ENCODE measurements around the gene ASTN2.

ASTN2 gene

GRCh38 chr9:117156144-117156688, 258.6 kb downstream of the ASTN2 start:
- DNase-seq: no peak

GRCh38 chr9:117153021-117153420, 261.8 kb downstream of the ASTN2 start:
- DNase-seq: no peak

- DNase-seq: no peak
Observed at GRCh38 chr9:117151716-117152115, 263.1 kb downstream of the ASTN2 start.

- DNase-seq: no peak
Observed at GRCh38 chr9:117149996-117150395, 264.9 kb downstream of the ASTN2 start.

GRCh38 chr9:117145811-117146490, 268.9 kb downstream of the ASTN2 start:
- DNase-seq: no peak

- no peak for DNase-seq
Observed at GRCh38 chr9:117145081-117145480, 269.8 kb downstream of the ASTN2 start.

- DNase-seq: no peak
Observed at GRCh38 chr9:117138231-117138630, 276.6 kb downstream of the ASTN2 start.

- no peak for DNase-seq
Observed at GRCh38 chr9:117136461-117136860, 278.4 kb downstream of the ASTN2 start.

- no peak for DNase-seq
Observed at GRCh38 chr9:117135501-117136098, 279.3 kb downstream of the ASTN2 start.

- DNase-seq: no peak
Observed at GRCh38 chr9:117134826-117135500, 279.9 kb downstream of the ASTN2 start.

GRCh38 chr9:117126871-117127270, 288.0 kb downstream of the ASTN2 start:
- no peak for DNase-seq

GRCh38 chr9:117125531-117125930, 289.3 kb downstream of the ASTN2 start:
- no peak for DNase-seq

GRCh38 chr9:117123729-117124128, 291.1 kb downstream of the ASTN2 start:
- no peak for DNase-seq

GRCh38 chr9:117122953-117123352, 291.9 kb downstream of the ASTN2 start:
- DNase-seq: no peak

- DNase-seq: no peak
Observed at GRCh38 chr9:117122102-117122501, 292.8 kb downstream of the ASTN2 start.

- DNase-seq: no peak
Observed at GRCh38 chr9:117121316-117121715, 293.5 kb downstream of the ASTN2 start.

- DNase-seq: no peak
Observed at GRCh38 chr9:117120061-117120460, 294.8 kb downstream of the ASTN2 start.

- no peak for DNase-seq
Observed at GRCh38 chr9:117116084-117116483, 298.8 kb downstream of the ASTN2 start.

GRCh38 chr9:117114768-117115167, 300.1 kb downstream of the ASTN2 start:
- no peak for DNase-seq

- no peak for DNase-seq
Observed at GRCh38 chr9:117104716-117105495, 310.0 kb downstream of the ASTN2 start.

- no peak for DNase-seq
Observed at GRCh38 chr9:117104206-117104605, 310.7 kb downstream of the ASTN2 start.

- no peak for DNase-seq
Observed at GRCh38 chr9:117103438-117104110, 311.3 kb downstream of the ASTN2 start.

- no peak for DNase-seq
Observed at GRCh38 chr9:117101008-117101407, 313.8 kb downstream of the ASTN2 start.

All from stimulated activated CD4-positive, alpha-beta T cell treated with anti-CD3 and anti-CD28 coated beads, Interleukin-4, amount 100 ng/mL, for 1 hour (primary cell).